ENCODE data around the gene MEX3B.

Gene MEX3B

GRCh38 chr15:82080774-82081173 lies 35.0 kb upstream of the MEX3B start:
- TF ChIP-seq EZH2phosphoT487 (IDR thresholded peaks at IDR 0.05; ENCODE audit: borderline replicate concordance, low read length): no peak
- TF ChIP-seq, protein P1, sequence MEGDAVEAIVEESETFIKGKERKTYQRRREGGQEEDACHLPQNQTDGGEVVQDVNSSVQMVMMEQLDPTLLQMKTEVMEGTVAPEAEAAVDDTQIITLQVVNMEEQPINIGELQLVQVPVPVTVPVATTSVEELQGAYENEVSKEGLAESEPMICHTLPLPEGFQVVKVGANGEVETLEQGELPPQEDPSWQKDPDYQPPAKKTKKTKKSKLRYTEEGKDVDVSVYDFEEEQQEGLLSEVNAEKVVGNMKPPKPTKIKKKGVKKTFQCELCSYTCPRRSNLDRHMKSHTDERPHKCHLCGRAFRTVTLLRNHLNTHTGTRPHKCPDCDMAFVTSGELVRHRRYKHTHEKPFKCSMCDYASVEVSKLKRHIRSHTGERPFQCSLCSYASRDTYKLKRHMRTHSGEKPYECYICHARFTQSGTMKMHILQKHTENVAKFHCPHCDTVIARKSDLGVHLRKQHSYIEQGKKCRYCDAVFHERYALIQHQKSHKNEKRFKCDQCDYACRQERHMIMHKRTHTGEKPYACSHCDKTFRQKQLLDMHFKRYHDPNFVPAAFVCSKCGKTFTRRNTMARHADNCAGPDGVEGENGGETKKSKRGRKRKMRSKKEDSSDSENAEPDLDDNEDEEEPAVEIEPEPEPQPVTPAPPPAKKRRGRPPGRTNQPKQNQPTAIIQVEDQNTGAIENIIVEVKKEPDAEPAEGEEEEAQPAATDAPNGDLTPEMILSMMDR (IDR thresholded peaks at IDR 0.05; ENCODE audit: low read depth, low read length, poor library complexity, severe bottlenecking): no peak
- Histone ChIP-seq H3K79me2 (ENCODE audit: control insufficient read depth, low read length) (no peaks in the 10 kb centered on the region), H3K27ac (ENCODE audit: low read depth, low read length) (no peak overlapping the region), H3K9me2 (replicated peaks; ENCODE audit: control insufficient read depth, low read length) (no peaks in the 10 kb centered on the region), H3K4me1 (ENCODE audit: control insufficient read depth, low read length) (no peaks in the 10 kb centered on the region), H3K4me3 (ENCODE audit: low read length) (no peak overlapping the region), H3F3A (ENCODE audit: control insufficient read depth, insufficient read depth) (no peaks in the 10 kb centered on the region), H4K20me1 (ENCODE audit: control insufficient read depth, insufficient read depth, low read depth, low read length) (no peaks in the 10 kb centered on the region), H3K9me3 (ENCODE audit: control insufficient read depth, insufficient read depth, low read length) (no peaks in the 10 kb centered on the region), H3K27me3 (ENCODE audit: control insufficient read depth, low read length) (peaks cover 9% of the 10 kb centered on the region; the same call in 1 of the 2 replicates), H3K4me2 (ENCODE audit: low read length) (no peak overlapping the region), H3K36me3 (ENCODE audit: control insufficient read depth, low read length) (no peaks in the 10 kb centered on the region)

GRCh38 chr15:82079736-82080135 lies 33.9 kb upstream of the MEX3B start:
- H3K36me3 ChIP-seq (ENCODE audit: control insufficient read depth, low read length): no peaks in the 10 kb centered on the region
- H3K9me3 ChIP-seq (ENCODE audit: control insufficient read depth, insufficient read depth, low read length): no peaks in the 10 kb centered on the region
- H3K27ac ChIP-seq (ENCODE audit: low read depth, low read length): no peak overlapping the region
- no peaks in the 10 kb centered on the region for H3K4me1 ChIP-seq (ENCODE audit: control insufficient read depth, low read length)
- no peaks in the 10 kb centered on the region for H3K79me2 ChIP-seq (ENCODE audit: control insufficient read depth, low read length)
- no peaks in the 10 kb centered on the region for H3F3A ChIP-seq (ENCODE audit: control insufficient read depth, insufficient read depth)
- no peak overlapping the region for H3K4me3 ChIP-seq (ENCODE audit: low read length)
- peaks cover 9% of the 10 kb centered on the region; the same call in 1 of the 2 replicates for H3K27me3 ChIP-seq (ENCODE audit: control insufficient read depth, low read length)
- H3K9me2 ChIP-seq (replicated peaks; ENCODE audit: control insufficient read depth, low read length): no peaks in the 10 kb centered on the region
- TF ChIP-seq EZH2phosphoT487 (IDR thresholded peaks at IDR 0.05; ENCODE audit: borderline replicate concordance, low read length): no peak
- TF ChIP-seq, protein P1 (IDR thresholded peaks at IDR 0.05; ENCODE audit: low read depth, low read length, poor library complexity, severe bottlenecking): no peak
- no peak overlapping the region for H3K4me2 ChIP-seq (ENCODE audit: low read length)
- H4K20me1 ChIP-seq (ENCODE audit: control insufficient read depth, insufficient read depth, low read depth, low read length): no peaks in the 10 kb centered on the region

GRCh38 chr15:82074610-82075009 lies 28.8 kb upstream of the MEX3B start:
- Histone ChIP-seq H3K79me2 (ENCODE audit: control insufficient read depth, low read length) (no peaks in the 10 kb centered on the region), H3K9me2 (replicated peaks; ENCODE audit: control insufficient read depth, low read length) (no peaks in the 10 kb centered on the region), H3K4me1 (ENCODE audit: control insufficient read depth, low read length) (no peaks in the 10 kb centered on the region), H4K20me1 (ENCODE audit: control insufficient read depth, insufficient read depth, low read depth, low read length) (no peaks in the 10 kb centered on the region), H3F3A (ENCODE audit: control insufficient read depth, insufficient read depth) (no peaks in the 10 kb centered on the region), H3K36me3 (ENCODE audit: control insufficient read depth, low read length) (no peaks in the 10 kb centered on the region), H3K27me3 (ENCODE audit: control insufficient read depth, low read length) (no peaks in the 10 kb centered on the region), H3K9me3 (ENCODE audit: control insufficient read depth, insufficient read depth, low read length) (peaks cover 14% of the 10 kb centered on the region), H3K4me2 (ENCODE audit: low read length) (no peak overlapping the region), H3K27ac (ENCODE audit: low read depth, low read length) (no peak overlapping the region), H3K4me3 (ENCODE audit: low read length) (no peak overlapping the region)
- no peak for TF ChIP-seq EZH2phosphoT487 (IDR thresholded peaks at IDR 0.05; ENCODE audit: borderline replicate concordance, low read length)
- TF ChIP-seq, protein P1 (IDR thresholded peaks at IDR 0.05; ENCODE audit: low read depth, low read length, poor library complexity, severe bottlenecking): no peak

Measured in DOHH2 (cell line).